SK-N-MC (cell line): ENCODE results near the gene SLC9A9.

Experiments used
- EZH2 ChIP-seq: fragments of 200-600 bp; sonication (generic); IDR thresholded peaks from one replicate; pipeline ENCODE4 v1.6.1; 2017; ENCODE audit warnings: antibody characterized with exemption
- FOXP2 ChIP-seq: optimal IDR thresholded peaks from 2 replicates; pipeline ENCODE3; 2011; ENCODE audit warnings: mild to moderate bottlenecking, moderate library complexity; ENCODE audit not compliant: insufficient read depth; ENCODE audit errors: extremely low read length, control extremely low read depth
- POLR2AphosphoS5 ChIP-seq: IDR thresholded peaks from 2 replicates; pipeline ENCODE4 v1.6.1; 2012; ENCODE audit warnings: mild to moderate bottlenecking, low read depth, low read length, borderline replicate concordance

DNA sequence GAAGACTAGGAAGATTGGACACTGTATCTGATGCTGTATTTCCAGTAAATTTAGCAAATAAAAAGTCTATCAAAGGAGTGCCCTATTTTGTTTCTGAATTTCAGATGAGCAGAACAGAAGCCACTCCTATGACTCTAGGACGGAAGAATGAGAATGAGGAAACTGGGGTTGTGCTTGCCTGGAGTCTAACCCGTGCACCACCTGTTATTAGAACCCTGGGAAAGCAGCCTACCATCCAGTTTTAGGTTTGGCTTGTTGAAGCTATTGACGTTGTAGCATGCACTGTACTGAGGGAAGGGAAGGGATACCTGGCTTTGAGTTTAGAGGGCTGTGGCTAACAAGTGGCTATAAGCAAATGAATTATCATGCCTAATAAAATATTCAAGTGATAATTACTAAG lies 318.5 kb downstream of the SLC9A9 start:
- no peak for TF ChIP-seq EZH2
- no peak for TF ChIP-seq POLR2AphosphoS5
- TF ChIP-seq FOXP2, result no peak
